Fibroblast of lung (primary cell): ENCODE results near the gene BLVRB. TPM values are rescaled to one million over a fixed set of nuclear protein-coding genes. Genes with fewer than 3 reads are reported as not detected.
A peak's percentile ranks its signal among the peaks of the same experiment; 100 is the strongest.

Experiments used
- DNase-seq, 2 donors: peaks; one replicate each; pipeline versions ENCODE4 v3.0.0 to v3.0.0-alpha.2; 2010; ENCODE audit warnings: low read depth in 2 of 2
- H2AFZ ChIP-seq: 2 replicates; pipeline ENCODE4 v1.5.1; 2012; ENCODE audit warnings: low read length, control low read depth, inconsistent platforms
- H3K27ac ChIP-seq: 2 replicates; pipeline ENCODE4 v1.5.1; 2011; ENCODE audit warnings: low read length, control low read depth; ENCODE audit not compliant: insufficient read depth
- H3K27me3 ChIP-seq: 2 replicates; pipeline ENCODE4 v1.5.1; 2011; ENCODE audit warnings: mild to moderate bottlenecking, low read length; ENCODE audit not compliant: control insufficient read depth, insufficient read depth
- H3K36me3 ChIP-seq: 2 replicates; pipeline ENCODE4 v1.5.1; 2011; ENCODE audit warnings: low read length; ENCODE audit not compliant: control insufficient read depth, insufficient read depth
- H3K4me1 ChIP-seq: 2 replicates; pipeline ENCODE4 v1.5.1; 2011; ENCODE audit warnings: low read length; ENCODE audit not compliant: control insufficient read depth, insufficient read depth; ENCODE audit errors: extremely low read depth
- H3K4me2 ChIP-seq: 2 replicates; pipeline ENCODE4 v1.5.1; 2011; ENCODE audit warnings: low read length, control low read depth; ENCODE audit not compliant: insufficient read depth; ENCODE audit errors: extremely low read depth
- H3K4me3 ChIP-seq, 4 experiments: fragments of 200-600 bp in 1 of 4; sonication (generic) in 1 of 4; replicated peaks in 1 of 4; 2 replicates each; pipeline ENCODE4 v1.5.1; 2011 to 2016; ENCODE audit warnings: low read length in 4 of 4, low read depth in 3 of 4, mild to moderate bottlenecking in 3 of 4, control low read depth in 2 of 4, inconsistent platforms in 1 of 4, mixed read lengths in 1 of 4; ENCODE audit not compliant: insufficient read depth in 1 of 4; ENCODE audit errors: control extremely low read depth in 1 of 4
- H3K79me2 ChIP-seq: 2 replicates; pipeline ENCODE4 v1.5.1; 2012; ENCODE audit warnings: mild to moderate bottlenecking, low read length, inconsistent platforms; ENCODE audit not compliant: control insufficient read depth, insufficient read depth
- H3K9ac ChIP-seq: 2 replicates; pipeline ENCODE4 v1.5.1; 2011; ENCODE audit warnings: mild to moderate bottlenecking, low read length, control low read depth; ENCODE audit not compliant: insufficient read depth
- H3K9me3 ChIP-seq: 2 replicates; pipeline ENCODE4 v1.5.1; 2012; ENCODE audit warnings: low read depth, low read length; ENCODE audit not compliant: control insufficient read depth, insufficient read depth
- H4K20me1 ChIP-seq: 2 replicates; pipeline ENCODE4 v1.5.1; 2011; ENCODE audit warnings: low read length; ENCODE audit not compliant: control insufficient read depth, insufficient read depth; ENCODE audit errors: extremely low read depth
- EZH2 ChIP-seq: IDR thresholded peaks from 2 replicates; pipeline ENCODE4 v1.5.1; 2012; ENCODE audit warnings: low read length, control low read depth, mild to moderate bottlenecking; ENCODE audit errors: missing control alignments
- polyA plus RNA-seq, 2 donors: library from polyadenylated mRNA; depleted of rRNA in 1 of 2; stranded (reverse) in 1 of 2; unstranded in 1 of 2; fragments of >200 nt; gene quantifications; 2 replicates each; pipeline ENCODE4 v1.2.1, GENCODE V29; 2011 to 2012; ENCODE audit warnings: missing spikeins in 1 of 2
- total RNA-seq: library from RNA; depleted of rRNA; stranded (reverse); fragments of >200 nt; gene quantifications from 2 replicates; pipeline ENCODE4 v1.2.1, GENCODE V29; 2014
- TF ChIP-seq, protein P1 (sequence below), 2 donors: IDR thresholded peaks in 1 of 2; conservative IDR thresholded peaks in 1 of 2; 1 replicate in 1 of 2; 2 replicates in 1 of 2; pipeline ENCODE4 v1.5.1; 2011 to 2012; ENCODE audit warnings: low read length in 2 of 2, control low read depth in 1 of 2, inconsistent platforms in 1 of 2, low read depth in 1 of 2, mild to moderate bottlenecking in 1 of 2

Gene BLVRB
- total and polyA plus RNA-seq, 2 donors (not counting 1 experiment from before 2014, with no cell fraction given): 40.0 to 105 TPM

- Histone ChIP-seq H3K4me1 (peaks cover 6% of the 10 kb centered on the region), H3K4me3 (no peak overlapping the region), H3K79me2 (peaks cover 31% of the 10 kb centered on the region), H4K20me1 (no peaks in the 10 kb centered on the region), H3K27ac (peak overlapping the region; percentile 34), H3K9ac (no peak overlapping the region), H3K4me2 (peak overlapping the region; percentile 97), H3K9me3 (no peaks in the 10 kb centered on the region), H3K27me3 (no peaks in the 10 kb centered on the region), H2AFZ (no peak overlapping the region), H3K36me3 (peaks cover 9% of the 10 kb centered on the region)
- TF ChIP-seq EZH2: no peak
- TF ChIP-seq, protein P1, sequence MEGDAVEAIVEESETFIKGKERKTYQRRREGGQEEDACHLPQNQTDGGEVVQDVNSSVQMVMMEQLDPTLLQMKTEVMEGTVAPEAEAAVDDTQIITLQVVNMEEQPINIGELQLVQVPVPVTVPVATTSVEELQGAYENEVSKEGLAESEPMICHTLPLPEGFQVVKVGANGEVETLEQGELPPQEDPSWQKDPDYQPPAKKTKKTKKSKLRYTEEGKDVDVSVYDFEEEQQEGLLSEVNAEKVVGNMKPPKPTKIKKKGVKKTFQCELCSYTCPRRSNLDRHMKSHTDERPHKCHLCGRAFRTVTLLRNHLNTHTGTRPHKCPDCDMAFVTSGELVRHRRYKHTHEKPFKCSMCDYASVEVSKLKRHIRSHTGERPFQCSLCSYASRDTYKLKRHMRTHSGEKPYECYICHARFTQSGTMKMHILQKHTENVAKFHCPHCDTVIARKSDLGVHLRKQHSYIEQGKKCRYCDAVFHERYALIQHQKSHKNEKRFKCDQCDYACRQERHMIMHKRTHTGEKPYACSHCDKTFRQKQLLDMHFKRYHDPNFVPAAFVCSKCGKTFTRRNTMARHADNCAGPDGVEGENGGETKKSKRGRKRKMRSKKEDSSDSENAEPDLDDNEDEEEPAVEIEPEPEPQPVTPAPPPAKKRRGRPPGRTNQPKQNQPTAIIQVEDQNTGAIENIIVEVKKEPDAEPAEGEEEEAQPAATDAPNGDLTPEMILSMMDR (conservative IDR thresholded peaks at IDR 0.05 in 1 of 2, IDR thresholded peaks at IDR 0.05 in 1 of 2; ENCODE audit: low read depth in 1 of 2, low read length in 2 of 2): no peak
- no peak for DNase-seq
These were observed 42.6 kb downstream of the BLVRB start for GRCh38 chr19:40422748-40423566.

- Histone ChIP-seq H3K4me1 (peaks cover 8% of the 10 kb centered on the region), H3K4me3 (no peak overlapping the region), H3K79me2 (peaks cover 31% of the 10 kb centered on the region), H3K27me3 (no peaks in the 10 kb centered on the region), H2AFZ (no peak overlapping the region), H3K36me3 (peaks cover 9% of the 10 kb centered on the region), H3K27ac (peak overlapping the region; percentile 90), H3K9me3 (no peaks in the 10 kb centered on the region), H4K20me1 (no peaks in the 10 kb centered on the region), H3K4me2 (peak overlapping the region; percentile 32), H3K9ac (no peak overlapping the region)
- DNase-seq: no peak
- TF ChIP-seq, protein P1 (conservative IDR thresholded peaks at IDR 0.05 in 1 of 2, IDR thresholded peaks at IDR 0.05 in 1 of 2; ENCODE audit: low read depth in 1 of 2, low read length in 2 of 2): no peak
- TF ChIP-seq EZH2: no peak
These were observed 43.4 kb downstream of the BLVRB start for GRCh38 chr19:40421993-40422747.
